ENCODE measurements around the gene SERBP1. TPM values are rescaled to one million over a fixed set of nuclear protein-coding genes. Genes with fewer than 3 reads are reported as not detected.

SERBP1 gene
- total RNA-seq, 1 experiment from 2014 or later, result 230 TPM

DNA sequence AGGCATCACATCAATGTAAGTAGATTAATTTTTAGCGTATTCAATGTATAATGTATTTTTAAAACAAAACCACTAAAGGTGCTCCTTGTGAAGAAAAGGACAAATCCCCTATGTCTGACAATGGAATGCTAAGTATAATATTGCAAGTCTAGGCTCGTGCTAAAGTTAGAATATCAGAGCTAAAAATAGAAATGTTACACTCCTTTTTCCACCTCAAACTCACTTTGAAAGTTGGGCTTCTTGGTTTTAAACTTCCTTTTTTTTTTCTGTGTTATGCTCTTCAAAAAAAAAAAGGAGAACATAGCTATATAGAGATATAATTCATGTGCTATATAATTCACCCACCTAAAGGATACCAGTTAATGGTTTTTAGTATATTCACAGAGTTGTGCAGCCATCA, 3.6 kb upstream of the SERBP1 start:
- POLR2A ChIA-PET, result interaction anchor here (0.7 kb wide), 1 partner anchor 24 kb away, joined by 4 read pairs; no protein-coding TSS in a partner anchor
- intact Hi-C loops (cut with micrococcal nuclease; ENCODE audit: unreplicated experiment), result loop anchor here (5.0 kb wide), 1 partner anchor 68 kb away; no protein-coding TSS in a partner anchor
- no peak overlapping the region for H3K27ac ChIP-seq (ENCODE audit: low read length)

DNA sequence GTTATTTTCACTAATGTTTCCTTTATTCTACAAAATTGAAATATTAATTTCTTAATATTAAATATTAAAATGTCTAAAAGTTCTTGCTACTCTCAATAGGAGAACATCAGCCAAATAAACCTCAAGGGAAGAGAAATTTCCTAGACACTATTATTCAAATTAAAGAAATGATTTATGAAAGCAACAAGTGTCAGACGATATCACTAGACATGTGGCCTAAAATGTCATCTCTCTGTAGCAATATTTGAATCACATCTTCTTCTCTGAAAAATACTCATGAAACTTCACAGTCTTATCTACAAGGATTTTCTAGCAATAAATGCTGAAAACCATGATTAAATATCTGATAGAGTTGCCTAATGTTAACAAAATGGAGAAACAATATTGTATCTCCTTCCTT, 2.5 kb upstream of the SERBP1 start:
- BruUV-seq (replicated peaks), result no TSS peak
- intact Hi-C loops (cut with micrococcal nuclease; ENCODE audit: unreplicated experiment), result loop anchor here (5.0 kb wide), 1 partner anchor 70 kb away; no protein-coding TSS in a partner anchor
- H3K36me3 ChIP-seq (ENCODE audit: control insufficient read depth, insufficient read depth, low read length), result peaks cover 18% of the 10 kb centered on the region

More for the DNA sequence above, 3.6 kb upstream of the SERBP1 start:
- Histone ChIP-seq H3K9me3 (ENCODE audit: control insufficient read depth, insufficient read depth, low read depth, low read length) (no peaks in the 10 kb centered on the region), H3K36me3 (ENCODE audit: control insufficient read depth, insufficient read depth, low read length) (peaks cover 8% of the 10 kb centered on the region), H3K4me1 (ENCODE audit: control insufficient read depth, insufficient read depth, low read length) (peaks cover 7% of the 10 kb centered on the region; the same call in 1 of the 2 replicates), H3K27me3 (ENCODE audit: control insufficient read depth, insufficient read depth, low read length) (no peaks in the 10 kb centered on the region), H3K4me3 (ENCODE audit: low read depth in 2 of 2, low read length in 2 of 2) (no peak overlapping the region)
- TF ChIP-seq POLR2AphosphoS5 (IDR thresholded peaks at IDR 0.05; ENCODE audit: low read depth, low read length) (no peak), TCF7L2 (IDR thresholded peaks at IDR 0.05; ENCODE audit: low read depth, low read length) (no peak), SIN3A (IDR thresholded peaks at IDR 0.05; ENCODE audit: borderline replicate concordance, insufficient read depth, low read depth, low read length) (no peak)
- TF ChIP-seq, protein P1, sequence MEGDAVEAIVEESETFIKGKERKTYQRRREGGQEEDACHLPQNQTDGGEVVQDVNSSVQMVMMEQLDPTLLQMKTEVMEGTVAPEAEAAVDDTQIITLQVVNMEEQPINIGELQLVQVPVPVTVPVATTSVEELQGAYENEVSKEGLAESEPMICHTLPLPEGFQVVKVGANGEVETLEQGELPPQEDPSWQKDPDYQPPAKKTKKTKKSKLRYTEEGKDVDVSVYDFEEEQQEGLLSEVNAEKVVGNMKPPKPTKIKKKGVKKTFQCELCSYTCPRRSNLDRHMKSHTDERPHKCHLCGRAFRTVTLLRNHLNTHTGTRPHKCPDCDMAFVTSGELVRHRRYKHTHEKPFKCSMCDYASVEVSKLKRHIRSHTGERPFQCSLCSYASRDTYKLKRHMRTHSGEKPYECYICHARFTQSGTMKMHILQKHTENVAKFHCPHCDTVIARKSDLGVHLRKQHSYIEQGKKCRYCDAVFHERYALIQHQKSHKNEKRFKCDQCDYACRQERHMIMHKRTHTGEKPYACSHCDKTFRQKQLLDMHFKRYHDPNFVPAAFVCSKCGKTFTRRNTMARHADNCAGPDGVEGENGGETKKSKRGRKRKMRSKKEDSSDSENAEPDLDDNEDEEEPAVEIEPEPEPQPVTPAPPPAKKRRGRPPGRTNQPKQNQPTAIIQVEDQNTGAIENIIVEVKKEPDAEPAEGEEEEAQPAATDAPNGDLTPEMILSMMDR (IDR thresholded peaks at IDR 0.05), result no peak
- TF ChIP-seq, protein P2, sequence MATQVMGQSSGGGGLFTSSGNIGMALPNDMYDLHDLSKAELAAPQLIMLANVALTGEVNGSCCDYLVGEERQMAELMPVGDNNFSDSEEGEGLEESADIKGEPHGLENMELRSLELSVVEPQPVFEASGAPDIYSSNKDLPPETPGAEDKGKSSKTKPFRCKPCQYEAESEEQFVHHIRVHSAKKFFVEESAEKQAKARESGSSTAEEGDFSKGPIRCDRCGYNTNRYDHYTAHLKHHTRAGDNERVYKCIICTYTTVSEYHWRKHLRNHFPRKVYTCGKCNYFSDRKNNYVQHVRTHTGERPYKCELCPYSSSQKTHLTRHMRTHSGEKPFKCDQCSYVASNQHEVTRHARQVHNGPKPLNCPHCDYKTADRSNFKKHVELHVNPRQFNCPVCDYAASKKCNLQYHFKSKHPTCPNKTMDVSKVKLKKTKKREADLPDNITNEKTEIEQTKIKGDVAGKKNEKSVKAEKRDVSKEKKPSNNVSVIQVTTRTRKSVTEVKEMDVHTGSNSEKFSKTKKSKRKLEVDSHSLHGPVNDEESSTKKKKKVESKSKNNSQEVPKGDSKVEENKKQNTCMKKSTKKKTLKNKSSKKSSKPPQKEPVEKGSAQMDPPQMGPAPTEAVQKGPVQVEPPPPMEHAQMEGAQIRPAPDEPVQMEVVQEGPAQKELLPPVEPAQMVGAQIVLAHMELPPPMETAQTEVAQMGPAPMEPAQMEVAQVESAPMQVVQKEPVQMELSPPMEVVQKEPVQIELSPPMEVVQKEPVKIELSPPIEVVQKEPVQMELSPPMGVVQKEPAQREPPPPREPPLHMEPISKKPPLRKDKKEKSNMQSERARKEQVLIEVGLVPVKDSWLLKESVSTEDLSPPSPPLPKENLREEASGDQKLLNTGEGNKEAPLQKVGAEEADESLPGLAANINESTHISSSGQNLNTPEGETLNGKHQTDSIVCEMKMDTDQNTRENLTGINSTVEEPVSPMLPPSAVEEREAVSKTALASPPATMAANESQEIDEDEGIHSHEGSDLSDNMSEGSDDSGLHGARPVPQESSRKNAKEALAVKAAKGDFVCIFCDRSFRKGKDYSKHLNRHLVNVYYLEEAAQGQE (IDR thresholded peaks at IDR 0.05; ENCODE audit: insufficient read depth in 1 of 2, low read depth in 2 of 2, low read length in 1 of 2), result no peak
- DNase-seq (ENCODE audit: low read depth, low spot score), result no peak
- CTCF ChIA-PET, result no interaction called here
- no TSS peak for BruUV-seq (replicated peaks)
- in situ Hi-C loops (cut with HindIII; ENCODE audit: low pct_unique_long_range_greater_than_20kb, low sequenced_read_pairs), result no loop called here
- ATAC-seq, result no peak

More for the DNA sequence above, 2.5 kb upstream of the SERBP1 start:
- peaks cover 7% of the 10 kb centered on the region; the same call in 1 of the 2 replicates for H3K4me1 ChIP-seq (ENCODE audit: control insufficient read depth, insufficient read depth, low read length)
- no peak overlapping the region for H3K27ac ChIP-seq (ENCODE audit: low read length)
- ChIA-PET CTCF (no interaction called here), POLR2A (interaction anchor here (1.0 kb wide), 1 partner anchor 12 kb away, joined by 3 read pairs; no protein-coding TSS in a partner anchor)
- DNase-seq (ENCODE audit: low read depth, low spot score) (no peak), ATAC-seq (no peak)
- TF ChIP-seq, protein P2 (IDR thresholded peaks at IDR 0.05; ENCODE audit: insufficient read depth in 1 of 2, low read depth in 2 of 2, low read length in 1 of 2), result no peak
- TF ChIP-seq SIN3A (IDR thresholded peaks at IDR 0.05; ENCODE audit: borderline replicate concordance, insufficient read depth, low read depth, low read length) (no peak), POLR2AphosphoS5 (IDR thresholded peaks at IDR 0.05; ENCODE audit: low read depth, low read length) (no peak), TCF7L2 (IDR thresholded peaks at IDR 0.05; ENCODE audit: low read depth, low read length) (no peak)
- TF ChIP-seq, protein P1 (IDR thresholded peaks at IDR 0.05), result no peak
- no peaks in the 10 kb centered on the region for H3K27me3 ChIP-seq (ENCODE audit: control insufficient read depth, insufficient read depth, low read length)
- H3K4me3 ChIP-seq (ENCODE audit: low read depth in 2 of 2, low read length in 2 of 2), result no peak overlapping the region
- H3K9me3 ChIP-seq (ENCODE audit: control insufficient read depth, insufficient read depth, low read depth, low read length), result no peaks in the 10 kb centered on the region
- in situ Hi-C loops (cut with HindIII; ENCODE audit: low pct_unique_long_range_greater_than_20kb, low sequenced_read_pairs), result no loop called here

Data from Panc1 (cell line).